ENCODE results near the gene C16orf82.

Gene C16orf82

GRCh38 chr16:27066668-27067537 lies at the start of gene C16orf82:
Gene C16orf82, plus strand, starts transcription at chr16:27066927.
- DNase-seq (ENCODE audit: low read depth, low spot score) = no peak
- Histone ChIP-seq H3K9ac (ENCODE audit: insufficient read length) (no peak within 1 kb of the TSS), H3K36me3 (ENCODE audit: insufficient read depth, low read length) (no peaks in the 10 kb centered on the region), H3K27ac (no peak within 1 kb of the TSS), H3K4me3 (no peak within 1 kb of the TSS), H3K9me3 (ENCODE audit: low read depth, low read length) (no peaks in the 10 kb centered on the region)
- TF ChIP-seq POLR2AphosphoS5 (IDR thresholded peaks at IDR 0.05; ENCODE audit: borderline replicate concordance, low read depth, low read length) (no peak), FOXP2 (optimal IDR thresholded peaks at IDR 0.05; ENCODE audit: control extremely low read depth, extremely low read length, insufficient read depth) (no peak), EZH2 (IDR thresholded peaks at IDR 0.05) (no peak)

- H3K27ac ChIP-seq = no peak overlapping the region
- no peaks in the 10 kb centered on the region for H3K9me3 ChIP-seq (ENCODE audit: low read depth, low read length)
- DNase-seq (ENCODE audit: low read depth, low spot score) = no peak
- H3K4me3 ChIP-seq = no peak overlapping the region
- H3K36me3 ChIP-seq (ENCODE audit: insufficient read depth, low read length) = no peaks in the 10 kb centered on the region
- TF ChIP-seq EZH2 (IDR thresholded peaks at IDR 0.05) (no peak), POLR2AphosphoS5 (IDR thresholded peaks at IDR 0.05; ENCODE audit: borderline replicate concordance, low read depth, low read length) (no peak), FOXP2 (optimal IDR thresholded peaks at IDR 0.05; ENCODE audit: control extremely low read depth, extremely low read length, insufficient read depth) (no peak)
- no peak overlapping the region for H3K9ac ChIP-seq (ENCODE audit: insufficient read length)
Measured at GRCh38 chr16:27020031-27020430, 46.7 kb upstream of the C16orf82 start.

- Histone ChIP-seq H3K36me3 (ENCODE audit: insufficient read depth, low read length) (no peaks in the 10 kb centered on the region), H3K27ac (no peak overlapping the region), H3K9me3 (ENCODE audit: low read depth, low read length) (no peaks in the 10 kb centered on the region), H3K4me3 (no peak overlapping the region), H3K9ac (ENCODE audit: insufficient read length) (no peak overlapping the region)
- no peak for DNase-seq (ENCODE audit: low read depth, low spot score)
- no peak for TF ChIP-seq EZH2 (IDR thresholded peaks at IDR 0.05)
- no peak for TF ChIP-seq POLR2AphosphoS5 (IDR thresholded peaks at IDR 0.05; ENCODE audit: borderline replicate concordance, low read depth, low read length)
- TF ChIP-seq FOXP2 (optimal IDR thresholded peaks at IDR 0.05; ENCODE audit: control extremely low read depth, extremely low read length, insufficient read depth) = no peak
Measured at GRCh38 chr16:27024010-27024409, 42.7 kb upstream of the C16orf82 start.

- Histone ChIP-seq H3K36me3 (ENCODE audit: insufficient read depth, low read length) (no peaks in the 10 kb centered on the region), H3K4me3 (no peak overlapping the region), H3K27ac (no peak overlapping the region), H3K9me3 (ENCODE audit: low read depth, low read length) (no peaks in the 10 kb centered on the region), H3K9ac (ENCODE audit: insufficient read length) (no peak overlapping the region)
- TF ChIP-seq EZH2 (IDR thresholded peaks at IDR 0.05) (no peak), FOXP2 (optimal IDR thresholded peaks at IDR 0.05; ENCODE audit: control extremely low read depth, extremely low read length, insufficient read depth) (no peak), POLR2AphosphoS5 (IDR thresholded peaks at IDR 0.05; ENCODE audit: borderline replicate concordance, low read depth, low read length) (no peak)
- no peak for DNase-seq (ENCODE audit: low read depth, low spot score)
Measured at GRCh38 chr16:27025581-27025980, 41.1 kb upstream of the C16orf82 start.

DNA sequence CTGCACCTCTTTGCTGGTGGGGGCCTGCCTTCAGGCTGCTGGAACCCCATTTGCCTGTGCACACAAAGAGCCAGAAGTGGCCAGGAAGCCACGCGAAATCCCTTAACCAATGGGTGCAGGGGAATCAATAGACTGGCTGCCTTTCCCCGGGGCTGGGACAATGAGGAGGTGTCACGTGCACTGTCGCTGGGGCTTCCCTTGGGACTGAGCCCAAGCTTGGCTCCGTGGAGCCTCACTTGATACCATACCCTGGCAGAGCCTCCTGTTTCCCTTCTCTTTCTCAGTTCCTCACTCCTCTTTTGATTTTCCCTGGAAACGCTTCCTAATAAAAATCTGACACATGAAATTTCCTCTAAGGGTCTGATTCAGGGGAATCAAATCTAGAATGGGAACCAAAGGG lies 38.8 kb upstream of the C16orf82 start:
- DNase-seq (ENCODE audit: low read depth, low spot score) = no peak
- TF ChIP-seq EZH2 (IDR thresholded peaks at IDR 0.05) (no peak), POLR2AphosphoS5 (IDR thresholded peaks at IDR 0.05; ENCODE audit: borderline replicate concordance, low read depth, low read length) (no peak), FOXP2 (optimal IDR thresholded peaks at IDR 0.05; ENCODE audit: control extremely low read depth, extremely low read length, insufficient read depth) (no peak)
- Histone ChIP-seq H3K36me3 (ENCODE audit: insufficient read depth, low read length) (no peaks in the 10 kb centered on the region), H3K9me3 (ENCODE audit: low read depth, low read length) (no peaks in the 10 kb centered on the region), H3K9ac (ENCODE audit: insufficient read length) (no peak overlapping the region), H3K4me3 (no peak overlapping the region), H3K27ac (no peak overlapping the region)

- Histone ChIP-seq H3K9me3 (ENCODE audit: low read depth, low read length) (no peaks in the 10 kb centered on the region), H3K9ac (ENCODE audit: insufficient read length) (no peak overlapping the region), H3K4me3 (no peak overlapping the region), H3K36me3 (ENCODE audit: insufficient read depth, low read length) (no peaks in the 10 kb centered on the region), H3K27ac (no peak overlapping the region)
- no peak for DNase-seq (ENCODE audit: low read depth, low spot score)
- TF ChIP-seq POLR2AphosphoS5 (IDR thresholded peaks at IDR 0.05; ENCODE audit: borderline replicate concordance, low read depth, low read length) (no peak), FOXP2 (optimal IDR thresholded peaks at IDR 0.05; ENCODE audit: control extremely low read depth, extremely low read length, insufficient read depth) (no peak), EZH2 (IDR thresholded peaks at IDR 0.05) (no peak)
Measured at GRCh38 chr16:27028591-27029110, 38.1 kb upstream of the C16orf82 start.

- H3K9ac ChIP-seq (ENCODE audit: insufficient read length) = no peak overlapping the region
- no peak for DNase-seq (ENCODE audit: low read depth, low spot score)
- no peaks in the 10 kb centered on the region for H3K36me3 ChIP-seq (ENCODE audit: insufficient read depth, low read length)
- no peak overlapping the region for H3K27ac ChIP-seq
- TF ChIP-seq FOXP2 (optimal IDR thresholded peaks at IDR 0.05; ENCODE audit: control extremely low read depth, extremely low read length, insufficient read depth) (no peak), EZH2 (IDR thresholded peaks at IDR 0.05) (no peak), POLR2AphosphoS5 (IDR thresholded peaks at IDR 0.05; ENCODE audit: borderline replicate concordance, low read depth, low read length) (no peak)
- no peaks in the 10 kb centered on the region for H3K9me3 ChIP-seq (ENCODE audit: low read depth, low read length)
- no peak overlapping the region for H3K4me3 ChIP-seq
Measured at GRCh38 chr16:27029525-27029924, 37.2 kb upstream of the C16orf82 start.

DNA sequence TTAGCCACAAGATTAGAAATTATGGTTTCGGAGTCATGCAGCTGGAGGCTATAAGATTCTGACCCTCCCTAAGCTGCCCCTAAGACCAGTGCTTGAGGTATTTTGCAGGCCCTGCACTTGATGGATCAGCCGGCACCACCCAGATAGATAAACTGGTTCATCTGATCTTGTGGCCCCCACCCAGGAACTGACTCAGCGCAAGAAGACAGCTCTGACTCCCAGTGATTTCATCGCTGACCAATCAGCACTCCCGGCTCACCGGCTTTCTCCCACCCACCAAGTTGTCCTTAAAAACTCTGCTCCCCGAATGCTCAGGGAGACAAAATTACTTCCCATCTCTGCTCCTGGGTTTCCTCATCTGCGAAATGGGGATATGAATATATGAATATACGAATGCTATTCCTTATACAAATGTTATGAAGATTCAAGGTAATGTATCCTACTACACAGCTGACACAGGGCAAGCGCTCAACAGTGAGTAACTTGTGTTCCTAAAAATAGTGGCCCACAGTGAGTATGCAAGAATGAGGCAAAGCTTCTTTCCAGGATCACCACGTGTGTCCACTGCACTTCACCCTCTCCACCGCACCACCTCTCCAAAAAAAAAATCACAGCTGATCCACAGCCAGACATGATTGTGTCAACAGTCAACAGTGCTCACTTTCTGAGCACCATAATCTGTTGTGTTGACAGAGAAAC lies 33.3 kb upstream of the C16orf82 start:
- no peak overlapping the region for H3K4me3 ChIP-seq

More for the DNA sequence above, 33.3 kb upstream of the C16orf82 start:
- Histone ChIP-seq H3K27ac (no peak overlapping the region), H3K9ac (ENCODE audit: insufficient read length) (no peak overlapping the region), H3K36me3 (ENCODE audit: insufficient read depth, low read length) (no peaks in the 10 kb centered on the region), H3K9me3 (ENCODE audit: low read depth, low read length) (no peaks in the 10 kb centered on the region)
- TF ChIP-seq POLR2AphosphoS5 (IDR thresholded peaks at IDR 0.05; ENCODE audit: borderline replicate concordance, low read depth, low read length) (no peak), EZH2 (IDR thresholded peaks at IDR 0.05) (no peak), FOXP2 (optimal IDR thresholded peaks at IDR 0.05; ENCODE audit: control extremely low read depth, extremely low read length, insufficient read depth) (no peak)
- no peak for DNase-seq (ENCODE audit: low read depth, low spot score)

Measured in SK-N-MC (cell line).